Subcutaneous preadipocyte (primary cell): ENCODE results near the gene TTLL11. TPM values are rescaled to one million over a fixed set of nuclear protein-coding genes. Genes with fewer than 3 reads are reported as not detected.

ENCODE experiments used
- small RNA-seq: library from RNA; depleted of rRNA; stranded (forward); fragments of <200 nt; gene quantifications from one replicate; pipeline ENCODE3, GENCODE V24; 2012
- total RNA-seq: library from RNA; depleted of rRNA; stranded (reverse); fragments of >200 nt; gene quantifications from 2 replicates; pipeline ENCODE4 v1.2.3, GENCODE V29; 2012

TTLL11 gene
- 5.5 and 7.7 TPM in 2 replicates for total RNA-seq

GRCh38 chr9:122092611-122093506 is at the start of gene TTLL11:
Gene TTLL11, minus strand, starts transcription at chr9:122093308. Its CDS starts 160 bp downstream, at chr9:122093148.

Small RNAs within 50 kb of the gene (small RNA-seq; reads per million reads assigned to genes)
- gene MIR4478: not detected

Other genes with a start within 250 kb of the TTLL11 start
- 20.5 and 21.7 TPM in 2 replicates for gene NDUFA8, start 66.5 kb upstream of the TTLL11 start, total RNA-seq
- not detected in 2 replicates for gene MORN5, start 66.6 kb upstream of the TTLL11 start, total RNA-seq
- under 0.01 TPM in 1 of 2 replicates, not detected in the other for gene LHX6, start 135.6 kb upstream of the TTLL11 start, total RNA-seq
- 6.2 and 6.8 TPM in 2 replicates for gene RBM18, start 171.5 kb upstream of the TTLL11 start, total RNA-seq
- gene MRRF, start 171.6 kb upstream of the TTLL11 start, total RNA-seq: 42.6 and 44.0 TPM in 2 replicates